Peyer's patch (tissue), 4 donors: Measurements from ENCODE around the gene ATP2B3. TPM values are rescaled to one million over a fixed set of nuclear protein-coding genes. Genes with fewer than 3 reads are reported as not detected.

Experiments used
- DNase-seq, 3 donors: peaks; one replicate each; pipeline ENCODE4 v3.0.0-alpha.2; 2017 to 2019
- H3K27ac ChIP-seq, 4 donors: fragments of 200-600 bp; sonication (generic); one replicate each; pipeline ENCODE4 v1.5.1; 2016 to 2019
- H3K27me3 ChIP-seq, 2 donors: fragments of 200-600 bp; sonication (generic); one replicate each; pipeline ENCODE4 v1.5.1; 2019
- H3K36me3 ChIP-seq, 3 donors: fragments of 200-600 bp; sonication (generic); one replicate each; pipeline ENCODE4 v1.5.1; 2016 to 2019
- H3K4me1 ChIP-seq, 4 donors: fragments of 200-600 bp; sonication (generic); one replicate each; pipeline ENCODE4 v1.5.1; 2016 to 2019
- H3K4me3 ChIP-seq, 4 donors: fragments of 200-600 bp; sonication (generic); 1 replicate in 3 of 4; 2 replicates in 1 of 4; pipeline ENCODE4 v1.5.1; 2016 to 2019; ENCODE audit warnings: mild to moderate bottlenecking in 1 of 4
- H3K9me3 ChIP-seq, 4 donors: fragments of 200-600 bp; sonication (generic); one replicate each; pipeline ENCODE4 v1.5.1; 2016 to 2019; ENCODE audit warnings: mild to moderate bottlenecking in 1 of 4
- POLR2A ChIP-seq, 2 donors: fragments of 450-650 bp; IDR thresholded peaks; one replicate each; pipeline ENCODE4 v1.5.1; 2017; ENCODE audit warnings: antibody characterized with exemption in 2 of 2, mild to moderate bottlenecking in 2 of 2, moderate library complexity in 2 of 2
- total RNA-seq, 4 donors: library from RNA; depleted of rRNA; stranded (reverse); fragments of >200 nt; gene quantifications; one replicate each; pipeline ENCODE4 v1.1.0, GENCODE V29; 2016
- TF ChIP-seq, protein P1 (sequence below), 6 experiments: fragments of 450-650 bp in 4 of 6; fragments of 200-600 bp in 2 of 6; sonication (generic) in 1 of 6; IDR thresholded peaks; one replicate each; pipeline ENCODE4 v1.5.1; 2017 to 2019; ENCODE audit warnings: antibody characterized with exemption in 6 of 6, mild to moderate bottlenecking in 3 of 6, moderate library complexity in 1 of 6

ATP2B3 gene
- total RNA-seq, 4 donors from 2014 or later, result not detected

DNA sequence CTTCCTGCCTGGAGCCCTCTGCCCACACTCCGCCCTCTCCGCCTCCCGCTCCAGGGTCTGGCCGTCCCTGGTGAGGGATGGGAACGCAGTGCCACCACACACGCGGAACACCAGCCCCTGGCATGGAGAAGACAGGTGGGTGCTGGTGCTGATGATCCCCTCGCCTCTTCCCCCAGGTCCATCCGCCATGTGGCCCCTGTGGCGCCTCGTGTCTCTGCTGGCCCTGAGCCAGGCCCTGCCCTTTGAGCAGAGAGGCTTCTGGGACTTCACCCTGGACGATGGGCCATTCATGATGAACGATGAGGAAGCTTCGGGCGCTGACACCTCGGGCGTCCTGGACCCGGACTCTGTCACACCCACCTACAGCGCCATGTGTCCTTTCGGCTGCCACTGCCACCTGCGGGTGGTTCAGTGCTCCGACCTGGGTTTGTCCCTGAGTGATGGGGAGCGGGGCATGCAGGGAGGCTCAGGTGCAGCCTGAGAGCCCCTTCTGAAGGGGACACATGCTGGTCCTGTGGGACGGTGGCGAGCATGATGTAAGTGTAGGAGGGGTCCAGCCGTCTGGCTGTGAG is 12.9 kb upstream of the ATP2B3 start:
- Histone ChIP-seq H3K27ac (no peak overlapping the region), H3K4me1 (peaks cover 0 to 4% (median 0%) of the 10 kb centered on the region in 4 donors), H3K9me3 (no peaks in the 10 kb centered on the region), H3K36me3 (no peaks in the 10 kb centered on the region), H3K27me3 (no peaks in the 10 kb centered on the region), H3K4me3 (no peak overlapping the region)
- DNase-seq, result no peak
- no peak for TF ChIP-seq POLR2A (IDR thresholded peaks at IDR 0.05)
- TF ChIP-seq, protein P1, sequence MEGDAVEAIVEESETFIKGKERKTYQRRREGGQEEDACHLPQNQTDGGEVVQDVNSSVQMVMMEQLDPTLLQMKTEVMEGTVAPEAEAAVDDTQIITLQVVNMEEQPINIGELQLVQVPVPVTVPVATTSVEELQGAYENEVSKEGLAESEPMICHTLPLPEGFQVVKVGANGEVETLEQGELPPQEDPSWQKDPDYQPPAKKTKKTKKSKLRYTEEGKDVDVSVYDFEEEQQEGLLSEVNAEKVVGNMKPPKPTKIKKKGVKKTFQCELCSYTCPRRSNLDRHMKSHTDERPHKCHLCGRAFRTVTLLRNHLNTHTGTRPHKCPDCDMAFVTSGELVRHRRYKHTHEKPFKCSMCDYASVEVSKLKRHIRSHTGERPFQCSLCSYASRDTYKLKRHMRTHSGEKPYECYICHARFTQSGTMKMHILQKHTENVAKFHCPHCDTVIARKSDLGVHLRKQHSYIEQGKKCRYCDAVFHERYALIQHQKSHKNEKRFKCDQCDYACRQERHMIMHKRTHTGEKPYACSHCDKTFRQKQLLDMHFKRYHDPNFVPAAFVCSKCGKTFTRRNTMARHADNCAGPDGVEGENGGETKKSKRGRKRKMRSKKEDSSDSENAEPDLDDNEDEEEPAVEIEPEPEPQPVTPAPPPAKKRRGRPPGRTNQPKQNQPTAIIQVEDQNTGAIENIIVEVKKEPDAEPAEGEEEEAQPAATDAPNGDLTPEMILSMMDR (IDR thresholded peaks at IDR 0.05), result no peak

DNA sequence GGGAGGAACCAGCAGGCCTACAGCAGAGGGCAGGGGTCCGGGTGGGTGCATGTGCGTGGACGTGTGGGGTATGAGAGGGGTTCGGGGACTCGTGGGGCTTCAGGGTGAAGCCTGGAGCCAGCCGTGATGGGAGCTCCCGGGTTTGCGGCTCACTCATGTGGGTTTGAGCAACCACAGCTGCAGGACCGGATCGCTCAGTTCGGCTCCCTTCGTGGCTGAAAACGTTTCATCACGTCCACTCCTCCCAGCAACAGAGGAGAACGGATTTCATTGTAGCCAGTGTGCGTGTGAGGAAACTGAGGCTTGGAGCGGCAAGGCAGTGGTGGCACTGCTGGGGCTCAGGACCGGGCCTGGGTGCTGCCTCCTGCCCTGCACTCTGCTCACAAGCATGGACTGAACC is 12.1 kb upstream of the ATP2B3 start:
- H3K27me3 ChIP-seq, result no peaks in the 10 kb centered on the region
- H3K27ac ChIP-seq, result no peak overlapping the region
- no peak overlapping the region for H3K4me3 ChIP-seq
- DNase-seq, result no peak
- H3K4me1 ChIP-seq, result peaks cover 0 to 4% (median 0%) of the 10 kb centered on the region in 4 donors
- TF ChIP-seq POLR2A (IDR thresholded peaks at IDR 0.05), result no peak
- TF ChIP-seq, protein P1 (IDR thresholded peaks at IDR 0.05), result no peak
- no peaks in the 10 kb centered on the region for H3K9me3 ChIP-seq
- H3K36me3 ChIP-seq, result no peaks in the 10 kb centered on the region

DNA sequence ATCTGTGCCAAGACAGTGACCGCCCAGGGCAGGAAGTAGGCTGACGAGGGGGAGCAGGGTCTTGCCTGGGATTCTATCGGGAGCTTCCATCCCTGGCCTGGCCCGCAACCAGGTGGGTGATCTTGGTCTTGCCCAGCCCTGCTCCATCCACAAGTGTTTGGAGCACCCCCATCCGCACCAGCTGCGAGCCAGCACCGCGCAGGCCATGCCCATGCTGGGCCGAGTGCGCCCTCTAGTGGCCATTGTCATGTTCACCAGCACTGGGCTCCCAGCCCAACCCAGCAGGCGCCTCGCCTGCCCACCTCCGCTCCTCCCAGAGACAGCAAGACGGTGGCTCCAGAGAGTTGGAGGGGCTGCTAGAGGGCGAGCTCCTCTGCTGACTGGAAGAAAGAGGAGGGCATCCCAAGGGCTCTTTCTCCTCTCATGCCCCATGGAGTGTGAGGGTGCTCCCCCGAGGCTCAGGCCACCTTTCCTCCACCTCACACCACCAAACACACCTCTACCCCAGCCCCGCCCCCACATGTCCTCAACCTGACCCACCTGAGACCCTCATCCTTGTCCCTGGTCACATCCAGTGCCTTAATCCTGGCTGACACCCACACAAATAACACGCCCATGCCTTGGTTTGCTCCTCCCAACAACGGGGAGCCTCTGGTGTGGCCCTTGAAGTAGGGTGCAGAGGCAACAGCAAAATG is 9.8 kb upstream of the ATP2B3 start:
- peak; percentile 78 to 91 (median 80) for DNase-seq
- no peaks in the 10 kb centered on the region for H3K27me3 ChIP-seq
- no peak overlapping the region for H3K4me3 ChIP-seq
- H3K4me1 ChIP-seq, result peaks cover 0 to 4% (median 0%) of the 10 kb centered on the region in 4 donors
- H3K36me3 ChIP-seq, result no peaks in the 10 kb centered on the region
- H3K9me3 ChIP-seq, result no peaks in the 10 kb centered on the region
- H3K27ac ChIP-seq, result no peak overlapping the region
- TF ChIP-seq, protein P1 (IDR thresholded peaks at IDR 0.05), result peak; percentile 66 to 83 (median 77)
- TF ChIP-seq POLR2A (IDR thresholded peaks at IDR 0.05), result no peak

DNA sequence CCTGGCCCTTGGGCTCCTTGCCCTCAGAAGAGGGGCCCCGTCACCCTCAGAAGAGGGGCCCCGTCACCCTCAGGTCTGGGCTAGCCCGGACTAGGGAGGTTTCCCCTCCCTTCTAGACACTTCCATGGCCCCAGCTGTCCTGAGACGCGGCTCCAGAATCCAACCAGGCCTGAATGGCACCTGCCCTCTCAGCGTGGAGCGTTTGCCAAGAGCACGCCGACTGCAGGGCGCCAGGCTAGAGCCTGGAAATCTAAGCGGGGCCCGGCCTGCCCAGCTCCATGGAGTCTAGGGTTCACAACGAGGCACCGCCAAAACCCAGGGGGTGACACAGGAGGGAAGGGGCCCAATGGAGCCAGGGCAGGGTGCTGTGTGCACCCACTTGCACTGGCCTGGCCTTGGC is 7.8 kb upstream of the ATP2B3 start:
- no peak for DNase-seq
- peaks cover 0 to 4% (median 0%) of the 10 kb centered on the region in 4 donors for H3K4me1 ChIP-seq
- no peaks in the 10 kb centered on the region for H3K36me3 ChIP-seq
- H3K9me3 ChIP-seq, result no peaks in the 10 kb centered on the region
- no peak overlapping the region for H3K27ac ChIP-seq
- no peaks in the 10 kb centered on the region for H3K27me3 ChIP-seq
- H3K4me3 ChIP-seq, result no peak overlapping the region
- TF ChIP-seq POLR2A (IDR thresholded peaks at IDR 0.05), result no peak
- TF ChIP-seq, protein P1 (IDR thresholded peaks at IDR 0.05), result no peak

DNA sequence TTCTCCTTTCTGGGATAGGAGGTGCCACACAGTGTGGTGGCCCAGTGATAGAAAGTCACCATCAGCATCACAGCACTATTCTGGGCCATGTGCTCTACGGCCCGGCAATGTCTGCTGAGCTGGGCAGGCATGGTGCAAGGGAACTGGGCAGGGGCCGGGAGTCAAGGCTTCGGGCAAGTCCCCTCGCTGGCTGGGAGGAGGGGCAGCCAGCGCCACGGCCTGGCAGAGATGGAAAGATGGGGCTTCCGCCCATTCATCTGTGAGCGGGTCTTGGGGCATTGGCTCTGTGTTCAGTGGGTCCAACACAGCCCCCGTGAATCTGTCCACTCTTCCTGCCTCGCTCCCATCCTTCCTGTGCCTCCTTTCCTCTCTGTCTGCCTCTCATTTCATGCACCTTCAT is 7.1 kb upstream of the ATP2B3 start:
- H3K27ac ChIP-seq, result no peak overlapping the region
- no peak overlapping the region for H3K4me3 ChIP-seq
- H3K9me3 ChIP-seq, result no peaks in the 10 kb centered on the region
- H3K27me3 ChIP-seq, result no peaks in the 10 kb centered on the region
- TF ChIP-seq, protein P1 (IDR thresholded peaks at IDR 0.05), result no peak
- TF ChIP-seq POLR2A (IDR thresholded peaks at IDR 0.05), result no peak
- no peaks in the 10 kb centered on the region for H3K36me3 ChIP-seq
- no peak for DNase-seq
- peaks cover 0 to 4% (median 0%) of the 10 kb centered on the region in 4 donors for H3K4me1 ChIP-seq
